GM18505 (cell line): ENCODE data around the gene MTF2.
"Not testable (repeated sequence)": the region's sequence is repeated elsewhere in the genome, so short reads cannot be mapped to it uniquely, and the experiment has no call there.

Experiments
- ATAC-seq: cut with Tn5 transposase; IDR thresholded peaks from one replicate; pipeline ENCODE4 v1.9.1; 2021; ENCODE audit not compliant: unreplicated experiment
- POLR2A ChIP-seq: IDR thresholded peaks from 4 replicates; pipeline ENCODE4 v1.6.1; 2011; ENCODE audit warnings: borderline replicate concordance; ENCODE audit not compliant: insufficient read depth, insufficient read length; ENCODE audit errors: extremely low read depth

Gene MTF2

GRCh38 chr1:93140106-93140505 is 61.0 kb downstream of the MTF2 start:
- no peak for TF ChIP-seq POLR2A
- ATAC-seq = no peak

DNA sequence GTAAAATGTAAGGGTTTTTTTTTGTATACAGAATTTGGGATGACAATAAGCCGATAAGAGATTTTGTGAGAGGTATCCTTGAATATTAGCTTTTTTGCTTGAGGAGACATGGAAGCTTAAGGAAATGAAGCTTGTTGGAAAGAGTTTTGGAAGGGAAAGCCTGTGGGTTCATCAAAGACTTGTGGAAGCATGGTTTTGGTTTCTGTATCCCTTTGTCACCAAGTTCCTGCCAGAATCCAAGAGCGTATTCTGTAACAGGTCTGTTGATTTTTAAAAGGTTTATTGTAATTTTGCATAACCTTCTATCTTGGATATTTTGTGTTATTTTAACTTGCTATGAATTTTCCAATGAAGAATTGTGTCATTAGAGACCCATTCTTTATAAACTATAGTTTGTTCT is 63.1 kb downstream of the MTF2 start:
- no peak for TF ChIP-seq POLR2A
- ATAC-seq = no peak

- no peak for ATAC-seq
- no peak for TF ChIP-seq POLR2A
Measured at GRCh38 chr1:93143136-93143535, 64.1 kb downstream of the MTF2 start.

DNA sequence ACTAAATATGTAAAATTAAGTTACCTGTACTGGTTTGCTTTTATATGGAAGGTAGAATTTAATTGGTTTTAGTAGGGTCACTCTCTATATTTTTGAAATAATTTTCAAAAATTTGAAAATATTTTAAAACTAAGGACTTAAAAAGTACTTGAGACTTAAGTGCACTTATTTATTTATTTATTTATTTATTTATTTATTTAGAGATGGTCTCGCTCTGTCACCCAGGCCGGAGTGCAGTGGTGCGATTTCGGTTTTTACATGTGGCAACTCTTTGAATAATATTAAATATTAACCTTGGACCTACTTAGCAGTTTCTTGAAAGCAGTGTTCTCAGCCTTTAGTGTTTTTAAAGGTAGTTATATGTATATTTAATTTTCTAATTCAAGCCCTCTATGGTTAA is 64.7 kb downstream of the MTF2 start:
- no peak for TF ChIP-seq POLR2A
- ATAC-seq = no peak

DNA sequence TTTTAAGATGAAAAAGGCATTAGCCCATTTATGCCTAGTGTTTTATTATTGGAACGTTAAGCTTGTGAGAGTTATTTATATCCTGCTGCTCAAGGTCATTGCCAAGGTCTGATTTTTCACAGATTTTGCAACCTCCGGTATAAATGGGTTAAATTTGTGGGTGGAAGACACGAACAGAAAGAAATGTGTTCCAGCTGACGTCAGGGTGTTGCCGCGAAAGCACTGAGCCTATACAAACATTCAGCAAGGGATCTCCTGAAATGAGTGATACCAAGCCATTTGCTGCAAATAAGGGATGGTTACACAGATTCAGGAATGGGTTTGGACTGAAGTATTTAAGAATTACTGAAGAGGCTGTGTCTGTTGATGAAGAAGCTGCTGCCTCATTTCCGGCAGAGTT is 68.9 kb downstream of the MTF2 start:
- no peak for TF ChIP-seq POLR2A
- ATAC-seq = no peak

GRCh38 chr1:93150729-93151128 is 71.6 kb downstream of the MTF2 start:
- no peak for ATAC-seq
- TF ChIP-seq POLR2A = no peak

DNA sequence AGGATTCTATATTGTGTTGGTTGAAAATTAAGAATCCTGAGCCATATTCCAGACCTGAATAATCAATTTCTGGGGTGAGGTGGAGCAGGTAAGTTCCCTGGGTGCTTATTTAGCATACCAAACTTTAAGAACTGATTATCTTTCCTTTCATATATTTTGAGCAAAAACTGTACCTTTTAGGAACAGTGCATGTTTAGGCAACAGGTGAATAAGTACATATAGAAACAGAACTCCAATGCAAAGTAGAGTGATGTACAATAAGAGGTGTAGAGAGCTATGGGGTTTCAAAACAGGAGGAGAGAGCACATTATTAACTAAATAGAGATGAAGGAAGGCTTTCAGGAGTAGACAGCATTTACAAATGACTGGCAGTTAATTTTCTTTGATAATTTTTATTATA is 72.4 kb downstream of the MTF2 start:
- no peak for ATAC-seq
- TF ChIP-seq POLR2A = no peak

DNA sequence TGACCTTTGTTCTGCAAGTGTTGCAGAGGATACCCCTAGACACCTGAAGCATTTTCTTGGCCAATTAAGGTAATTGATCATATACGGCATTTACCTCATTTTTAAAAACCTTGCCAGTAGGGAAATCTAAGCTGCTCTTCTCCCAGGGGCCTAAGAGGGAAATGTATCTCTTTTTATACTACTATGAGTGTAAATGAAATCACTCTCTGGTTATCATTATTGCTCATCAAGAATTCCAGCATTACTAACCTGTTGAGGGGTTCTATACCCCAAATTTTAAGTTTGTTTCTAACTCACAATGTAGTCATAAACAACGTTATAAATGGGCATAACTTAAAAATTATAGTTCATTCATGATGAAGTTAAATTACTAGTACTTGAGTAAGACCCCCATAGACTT is 73.8 kb downstream of the MTF2 start:
- no peak for ATAC-seq
- no peak for TF ChIP-seq POLR2A

DNA sequence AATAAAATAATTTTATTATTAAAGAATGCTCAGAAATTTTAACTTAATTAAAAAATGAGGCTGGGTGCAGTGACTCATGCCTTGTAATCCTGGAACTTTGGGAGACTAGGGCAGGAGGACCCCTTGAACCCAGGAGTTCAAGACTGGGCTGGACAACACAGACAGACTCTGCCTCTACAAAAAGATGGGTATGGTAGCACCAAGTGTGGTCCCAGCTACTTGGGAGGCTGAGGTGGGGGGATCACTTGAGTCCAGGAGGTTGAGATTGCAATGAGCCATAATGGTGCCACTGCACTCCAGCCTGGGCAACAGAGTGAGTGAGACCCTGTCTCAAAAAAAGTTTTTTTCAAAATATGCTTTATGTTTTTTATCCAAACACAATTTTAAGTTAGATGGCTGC is 75.8 kb downstream of the MTF2 start:
- TF ChIP-seq POLR2A = no peak
- no peak for ATAC-seq

GRCh38 chr1:93155335-93155734 is 76.3 kb downstream of the MTF2 start:
- no peak for TF ChIP-seq POLR2A
- ATAC-seq = no peak

DNA sequence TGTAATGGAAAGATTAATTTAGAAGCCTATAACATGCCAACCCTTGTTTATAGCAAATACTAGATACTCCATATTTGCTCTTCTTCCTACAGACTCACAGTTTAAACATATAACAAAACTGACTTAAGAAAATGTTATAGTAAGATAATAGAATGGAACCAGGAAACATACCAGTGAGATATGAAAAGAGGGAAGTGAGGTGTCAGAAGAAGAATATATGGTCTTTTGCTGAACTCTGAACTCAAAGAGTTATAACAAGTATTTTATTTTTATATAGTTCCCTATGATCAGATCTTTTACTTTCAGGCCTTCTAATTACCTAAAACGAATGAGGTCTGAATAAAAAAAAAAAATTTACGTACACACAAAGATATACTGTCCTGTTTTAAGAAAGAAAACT is 80.3 kb downstream of the MTF2 start:
- ATAC-seq = no peak
- no peak for TF ChIP-seq POLR2A

DNA sequence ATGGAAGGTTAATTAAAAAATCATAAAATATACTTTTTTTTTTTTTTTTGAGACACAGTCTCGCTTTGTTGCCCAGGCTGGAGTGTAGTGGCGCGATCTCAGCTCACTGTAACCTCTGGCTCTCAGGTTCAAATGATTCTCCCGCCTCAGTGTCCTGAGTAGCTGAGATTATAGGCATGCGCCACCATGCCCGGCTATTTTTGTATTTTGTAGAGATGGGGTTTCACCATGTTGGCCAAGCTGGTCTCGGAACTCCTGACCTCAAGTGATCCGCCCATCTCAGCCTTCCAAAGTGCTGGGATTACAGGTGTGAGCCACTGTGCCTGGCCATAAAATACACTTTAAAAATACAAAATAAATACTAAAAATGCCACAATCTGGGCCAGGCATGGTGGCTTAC is 84.2 kb downstream of the MTF2 start:
- ATAC-seq = not testable (repeated sequence)

- no peak for ATAC-seq
- no peak for TF ChIP-seq POLR2A
Measured at GRCh38 chr1:93164816-93165215, 85.7 kb downstream of the MTF2 start.

GRCh38 chr1:93165895-93166294 is 86.8 kb downstream of the MTF2 start:
- not testable (repeated sequence) for ATAC-seq

GRCh38 chr1:93167006-93167405 is 87.9 kb downstream of the MTF2 start:
- ATAC-seq = no peak
- TF ChIP-seq POLR2A = no peak

DNA sequence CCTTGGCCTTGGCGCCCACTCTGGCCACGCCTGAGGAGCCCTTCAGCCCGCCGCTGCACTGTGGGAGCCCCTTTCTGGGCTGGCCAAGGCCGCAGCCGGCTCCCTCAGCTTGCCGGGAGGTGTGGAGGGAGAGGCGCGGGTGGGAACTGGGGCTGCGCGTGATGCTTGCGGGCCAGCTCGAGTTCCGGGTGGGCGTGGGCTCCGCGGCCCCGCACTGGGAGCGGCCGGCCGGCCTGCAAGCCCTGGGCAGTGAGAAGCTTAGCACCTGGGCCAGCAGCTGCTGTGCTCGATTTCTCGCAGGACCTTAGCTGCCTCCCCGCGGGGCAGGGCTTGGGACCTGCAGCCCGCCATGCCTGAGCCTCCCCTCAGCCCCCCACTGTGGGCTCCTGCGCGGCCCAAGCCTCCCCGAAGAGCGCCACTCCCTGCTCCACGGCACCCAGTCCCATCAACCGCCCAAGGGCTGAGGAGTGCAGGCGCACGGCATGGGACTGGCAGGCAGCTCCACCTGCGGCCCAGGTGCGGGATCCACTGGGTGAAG is 91.1 kb downstream of the MTF2 start:
- ATAC-seq = not testable (repeated sequence)
